GM12873 (cell line): ENCODE results near the gene ARHGAP11B.
"Not testable (repeated sequence)": the region's sequence is repeated elsewhere in the genome, so short reads cannot be mapped to it uniquely, and the experiment has no call there.

ENCODE experiments used
- TF ChIP-seq, protein P1 (sequence below): IDR thresholded peaks from 2 replicates; pipeline ENCODE4 v1.5.1; 2012; ENCODE audit warnings: low read depth, mild to moderate bottlenecking, moderate library complexity, low read length, control low read depth; ENCODE audit not compliant: insufficient read depth; ENCODE audit errors: missing control alignments

Gene ARHGAP11B

DNA sequence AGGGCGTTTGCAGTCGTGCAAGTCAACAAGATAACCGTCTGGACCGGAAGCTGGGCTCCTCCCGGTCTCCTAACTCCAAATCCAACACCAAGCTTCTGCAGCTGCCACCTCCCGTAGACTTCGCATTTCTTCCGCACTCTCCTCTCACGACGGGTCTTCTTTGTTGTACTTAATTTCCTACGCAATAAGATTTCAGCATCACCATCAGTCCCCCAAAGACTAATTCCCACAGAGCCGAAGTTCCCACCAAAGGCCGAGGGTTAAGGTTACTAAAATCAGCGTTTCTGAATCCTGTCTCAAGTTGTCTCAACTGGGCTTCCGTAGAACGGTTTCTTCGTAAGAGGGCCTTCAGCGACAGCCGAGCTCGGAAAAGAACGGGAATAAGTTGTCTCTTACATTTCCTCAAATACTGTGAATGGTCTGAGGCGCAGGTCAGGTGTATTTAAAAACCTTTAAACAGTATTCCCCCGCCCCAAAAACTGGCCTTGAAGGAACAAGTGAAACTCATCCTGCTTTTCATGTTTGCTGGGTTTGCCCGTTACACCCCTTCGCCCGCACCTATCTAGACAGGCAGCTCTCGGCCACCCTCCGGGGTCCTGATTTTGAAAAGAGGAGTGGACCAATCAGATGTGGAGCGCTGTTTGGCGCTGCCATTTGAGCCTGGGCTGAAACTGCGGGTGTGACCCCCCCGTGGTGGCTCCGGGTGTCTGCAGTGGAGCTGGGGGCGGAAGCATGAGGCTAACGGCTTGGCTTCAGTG, at the start of gene ARHGAP11B:
ARHGAP11B (plus strand) TSS at position 693 of the 758 bp plus-strand sequence.
- TF ChIP-seq, protein P1, sequence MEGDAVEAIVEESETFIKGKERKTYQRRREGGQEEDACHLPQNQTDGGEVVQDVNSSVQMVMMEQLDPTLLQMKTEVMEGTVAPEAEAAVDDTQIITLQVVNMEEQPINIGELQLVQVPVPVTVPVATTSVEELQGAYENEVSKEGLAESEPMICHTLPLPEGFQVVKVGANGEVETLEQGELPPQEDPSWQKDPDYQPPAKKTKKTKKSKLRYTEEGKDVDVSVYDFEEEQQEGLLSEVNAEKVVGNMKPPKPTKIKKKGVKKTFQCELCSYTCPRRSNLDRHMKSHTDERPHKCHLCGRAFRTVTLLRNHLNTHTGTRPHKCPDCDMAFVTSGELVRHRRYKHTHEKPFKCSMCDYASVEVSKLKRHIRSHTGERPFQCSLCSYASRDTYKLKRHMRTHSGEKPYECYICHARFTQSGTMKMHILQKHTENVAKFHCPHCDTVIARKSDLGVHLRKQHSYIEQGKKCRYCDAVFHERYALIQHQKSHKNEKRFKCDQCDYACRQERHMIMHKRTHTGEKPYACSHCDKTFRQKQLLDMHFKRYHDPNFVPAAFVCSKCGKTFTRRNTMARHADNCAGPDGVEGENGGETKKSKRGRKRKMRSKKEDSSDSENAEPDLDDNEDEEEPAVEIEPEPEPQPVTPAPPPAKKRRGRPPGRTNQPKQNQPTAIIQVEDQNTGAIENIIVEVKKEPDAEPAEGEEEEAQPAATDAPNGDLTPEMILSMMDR = peak; percentile 8

DNA sequence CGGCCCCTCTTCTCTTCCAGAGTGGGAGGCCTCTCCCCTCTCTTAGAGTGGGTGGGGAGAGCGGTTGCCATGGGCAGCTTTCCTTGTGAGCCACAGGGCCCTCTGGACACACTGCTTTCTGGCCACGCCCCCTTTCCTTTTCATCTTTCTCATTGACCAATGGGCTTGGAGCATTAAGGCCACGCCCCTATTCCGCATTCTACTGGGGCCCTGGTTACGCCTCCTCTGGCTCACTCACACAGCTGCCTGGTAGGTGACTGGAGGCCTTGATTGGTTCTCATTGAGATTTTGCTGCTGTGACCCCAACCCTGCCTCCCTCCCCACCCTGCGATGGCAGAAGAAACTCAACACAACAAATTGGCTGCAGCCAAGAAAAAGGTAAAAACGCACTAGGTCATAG, 22.1 kb upstream of the ARHGAP11B start, which contains the start of gene GOLGA8H:
GOLGA8H (plus strand) TSS at position 233 of the 400 bp plus-strand sequence; CDS start at position 331, 98 bp downstream.
- TF ChIP-seq, protein P1 = not testable (repeated sequence)

DNA sequence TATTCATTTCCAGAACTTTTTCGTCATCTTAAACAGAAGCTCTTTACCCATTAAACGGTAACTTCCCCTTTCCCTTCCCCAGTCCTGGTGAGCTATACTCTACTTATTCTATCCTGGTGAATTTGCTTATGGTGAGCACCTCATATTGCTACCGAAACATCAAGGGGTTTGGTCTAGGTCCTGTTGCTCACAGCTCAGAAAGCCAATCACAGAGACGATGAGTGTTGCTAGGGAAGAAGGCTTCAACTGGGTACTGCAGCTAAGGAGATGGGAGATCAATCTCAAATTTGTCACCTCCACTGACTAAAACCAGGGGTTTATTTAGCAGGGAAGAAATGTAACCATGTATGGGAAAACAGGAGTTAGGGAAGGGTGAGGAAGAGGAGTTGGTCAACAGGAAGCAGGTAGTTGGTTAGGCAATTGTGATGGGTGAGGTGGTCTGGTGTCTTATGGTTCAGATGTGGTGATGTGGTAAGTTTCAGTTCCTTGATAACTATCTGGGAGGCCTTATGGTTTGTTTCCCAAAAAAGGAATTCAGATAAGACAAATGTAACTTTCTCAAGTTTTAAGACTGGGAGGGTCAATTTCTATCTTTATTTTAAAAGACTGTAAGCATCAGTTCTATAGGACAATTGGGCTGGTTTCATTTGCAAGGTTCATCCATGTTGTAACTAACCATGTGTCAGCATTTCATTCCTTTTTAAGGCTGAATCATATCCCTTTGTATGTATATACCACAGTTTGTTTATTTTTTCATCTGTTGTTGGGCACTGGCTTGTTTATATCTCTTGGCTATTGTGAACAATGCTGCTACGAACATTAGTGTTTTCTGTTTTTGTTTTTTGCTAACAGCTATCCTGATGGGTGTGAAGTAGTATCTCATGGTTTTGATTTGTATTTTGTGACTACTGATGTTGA, 24.3 kb downstream of the ARHGAP11B start:
- TF ChIP-seq, protein P1 = no peak

DNA sequence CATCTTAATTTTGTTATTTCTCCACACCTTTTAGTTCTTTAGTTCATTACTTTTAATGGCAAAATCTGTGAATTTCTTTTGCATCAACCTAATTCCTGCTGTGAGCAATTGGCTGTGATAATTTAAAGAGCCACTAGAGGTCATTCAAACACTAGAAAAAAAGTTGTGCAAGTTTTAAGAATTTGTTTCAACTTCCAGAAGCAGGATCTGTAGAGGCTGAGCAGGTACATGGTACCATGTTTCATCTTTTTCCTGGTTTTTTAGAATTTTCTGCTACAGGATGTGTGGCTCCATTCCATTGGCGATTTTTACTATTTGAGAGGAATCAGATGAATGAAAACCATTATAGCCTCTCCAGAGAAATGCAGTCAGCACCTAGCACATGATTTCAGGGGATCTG, 35.2 kb downstream of the ARHGAP11B start:
- TF ChIP-seq, protein P1 = peak; percentile 43

DNA sequence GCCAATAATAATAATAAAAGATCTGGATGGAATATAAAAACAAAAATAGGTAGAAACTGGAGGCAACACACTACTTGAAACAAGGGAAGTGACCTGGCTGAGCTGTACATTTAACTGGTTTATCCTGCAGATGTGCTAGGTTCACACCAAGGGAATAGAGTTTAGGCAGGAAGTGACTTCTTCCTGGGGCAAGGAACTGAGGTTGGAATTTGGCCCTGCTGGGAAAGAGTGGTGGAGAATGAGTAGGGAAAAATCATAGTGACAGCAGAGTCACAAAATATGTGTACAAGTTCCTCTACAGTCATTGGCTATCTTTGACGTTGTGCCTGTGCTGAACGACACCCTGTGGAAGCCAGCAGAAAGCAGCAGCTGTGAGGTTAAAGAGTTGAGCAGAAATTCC, 44.1 kb downstream of the ARHGAP11B start:
- TF ChIP-seq, protein P1 = no peak

DNA sequence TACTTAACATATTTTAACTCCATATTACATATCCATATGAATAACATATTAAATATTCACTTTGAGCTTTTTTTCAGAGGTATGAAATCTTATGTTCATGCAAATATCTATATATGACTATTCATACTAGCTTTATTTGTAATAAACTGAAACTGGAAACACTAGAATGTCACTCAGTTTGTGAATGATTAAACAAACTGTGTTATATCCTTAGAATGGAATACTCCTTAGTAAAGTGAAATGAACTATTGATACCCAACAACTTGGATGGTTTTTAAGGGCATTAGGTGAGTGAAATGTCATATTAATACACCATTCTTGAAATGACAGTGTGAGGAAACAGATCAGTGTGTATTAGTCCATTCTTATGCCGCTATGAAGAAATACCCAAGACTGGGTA, 45.4 kb downstream of the ARHGAP11B start:
- TF ChIP-seq, protein P1 = no peak

DNA sequence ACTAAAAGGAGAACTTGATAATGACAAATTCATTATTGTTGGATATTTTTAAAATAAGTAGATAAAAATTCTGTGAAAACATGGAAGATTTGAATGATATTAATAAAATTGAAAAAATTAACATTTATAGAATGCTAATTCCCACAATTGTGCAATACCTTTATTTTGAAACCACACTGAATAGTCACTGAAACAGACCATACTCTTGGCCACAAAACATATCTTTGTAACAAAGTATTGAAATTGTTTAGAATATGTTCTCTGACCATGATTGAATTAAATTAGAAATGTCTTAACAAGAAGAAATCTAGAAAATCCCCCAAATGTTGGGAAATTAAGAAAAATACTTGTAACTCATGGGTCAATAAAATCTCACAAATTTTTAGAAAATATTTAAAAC, 49.2 kb downstream of the ARHGAP11B start:
- TF ChIP-seq, protein P1 = no peak
